ENCODE data around the gene CCDC33. TPM values are rescaled to one million over a fixed set of nuclear protein-coding genes. Genes with fewer than 3 reads are reported as not detected.

CCDC33 gene
- total and polyA plus RNA-seq, 2 experiments from 2014 or later, result not detected

DNA sequence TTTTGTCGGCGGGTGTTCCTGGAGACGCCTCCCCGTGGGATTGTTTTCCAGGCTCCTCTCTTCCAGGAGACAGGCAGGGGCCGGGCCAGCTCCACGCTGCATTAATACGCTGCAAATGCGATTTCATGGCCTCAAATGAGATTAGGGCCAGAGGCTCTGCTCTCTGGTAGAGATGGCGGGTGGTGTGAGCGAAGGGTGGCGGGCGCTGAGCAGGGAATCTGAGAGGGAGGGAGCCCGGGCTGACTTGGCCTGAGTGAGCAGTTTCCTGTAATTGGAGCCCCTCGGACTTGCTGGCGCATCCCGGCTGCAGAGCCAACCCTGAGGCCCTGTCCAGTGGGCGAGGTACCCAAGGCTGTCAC, 7.4 kb upstream of the CCDC33 start:
- Histone ChIP-seq H3K4me1 (ENCODE audit: insufficient read depth) (peaks cover 8% of the 10 kb centered on the region), H2AFZ (no peak overlapping the region), H4K20me1 (ENCODE audit: insufficient read depth) (no peaks in the 10 kb centered on the region), H3K9ac (no peak overlapping the region), H3K9me2 (ENCODE audit: insufficient read depth) (no peaks in the 10 kb centered on the region), H3K4me3 (no peak overlapping the region), H3K27ac (no peak overlapping the region), H3K4me2 (ENCODE audit: unreplicated experiment) (no peak overlapping the region), H3K9me3 (ENCODE audit: low read depth) (no peaks in the 10 kb centered on the region), H3K27me3 (replicated peaks; ENCODE audit: insufficient read depth) (no peaks in the 10 kb centered on the region), H3K36me3 (ENCODE audit: low read depth) (no peaks in the 10 kb centered on the region), H3K79me2 (ENCODE audit: insufficient read depth) (no peaks in the 10 kb centered on the region), H3F3A (ENCODE audit: insufficient read depth) (peaks cover 6% of the 10 kb centered on the region; the same call in 1 of the 2 replicates)
- WGBS, 2 experiments (ENCODE audit: low coverage in 1 of 2, low lambda C conversion rate in 2 of 2, missing lambda C conversion rate in 2 of 2), result 38 to 42% methylated on average over 17 of the region's 17 CpGs
- in situ Hi-C loops (cut with MboI), result no loop called here
- TF ChIP-seq EZH2 (IDR thresholded peaks at IDR 0.05; ENCODE audit: insufficient read depth, poor library complexity, severe bottlenecking) (no peak), EZH2phosphoT487 (IDR thresholded peaks at IDR 0.05; ENCODE audit: insufficient read depth, low read depth) (no peak)
- no peak for DNase-seq

DNA sequence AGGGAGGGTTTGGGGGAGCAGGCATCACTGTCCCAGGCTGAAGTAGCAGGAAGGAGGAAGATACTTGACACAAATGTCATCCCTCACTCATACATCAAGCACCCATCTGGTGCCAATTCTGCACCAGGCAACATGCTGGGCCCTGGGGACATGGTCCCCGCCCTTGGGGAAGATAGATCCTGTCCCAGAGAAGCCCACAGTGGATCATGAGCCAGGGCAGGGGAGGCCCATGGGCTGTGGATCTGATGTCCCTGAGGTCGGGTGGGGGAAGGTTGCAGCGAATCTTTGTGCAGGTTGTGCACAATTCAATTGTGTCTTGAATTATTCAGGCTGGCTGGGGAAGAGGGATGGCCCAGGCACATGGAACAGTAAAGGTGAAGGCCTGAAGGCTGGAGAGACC, 6.4 kb upstream of the CCDC33 start:
- no peak overlapping the region for H3K9ac ChIP-seq
- TF ChIP-seq EZH2phosphoT487 (IDR thresholded peaks at IDR 0.05; ENCODE audit: insufficient read depth, low read depth) (no peak), EZH2 (IDR thresholded peaks at IDR 0.05; ENCODE audit: insufficient read depth, poor library complexity, severe bottlenecking) (no peak)

DNA sequence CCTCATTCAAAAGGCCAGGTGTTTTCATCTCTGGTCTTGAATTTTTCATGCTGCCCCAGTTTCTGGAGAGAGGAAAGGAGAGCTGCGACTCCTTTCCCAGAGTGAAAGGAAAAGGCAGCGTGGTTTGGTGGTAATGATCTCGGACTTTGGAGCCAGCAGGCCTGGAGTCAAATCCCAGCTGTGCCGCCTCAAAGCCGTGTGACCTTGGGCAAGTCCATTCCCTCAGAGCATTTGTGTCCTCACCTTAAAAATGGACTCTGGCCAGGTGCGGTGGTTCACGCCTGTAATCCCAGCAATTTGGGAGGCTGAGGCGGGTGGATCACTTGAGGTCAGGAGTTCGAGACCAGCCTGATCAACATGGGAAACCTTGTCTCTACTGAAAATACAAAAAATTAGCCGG, 4.7 kb upstream of the CCDC33 start:
- H3F3A ChIP-seq (ENCODE audit: insufficient read depth), result peaks cover 7% of the 10 kb centered on the region; the same call in 1 of the 2 replicates
- H3K9me2 ChIP-seq (ENCODE audit: insufficient read depth), result no peaks in the 10 kb centered on the region
- no peak overlapping the region for H3K4me2 ChIP-seq (ENCODE audit: unreplicated experiment)
- no peak overlapping the region for H3K9ac ChIP-seq
- DNase-seq, result no peak
- no peak overlapping the region for H3K4me3 ChIP-seq
- H3K36me3 ChIP-seq (ENCODE audit: low read depth), result no peaks in the 10 kb centered on the region
- WGBS, 2 experiments (ENCODE audit: low coverage in 1 of 2, low lambda C conversion rate in 2 of 2, missing lambda C conversion rate in 2 of 2), result 86 to 90% methylated on average over 10 of the region's 10 CpGs
- no peaks in the 10 kb centered on the region for H3K27me3 ChIP-seq (replicated peaks; ENCODE audit: insufficient read depth)
- no peak overlapping the region for H2AFZ ChIP-seq
- H3K9me3 ChIP-seq (ENCODE audit: low read depth), result no peaks in the 10 kb centered on the region
- no peaks in the 10 kb centered on the region for H3K79me2 ChIP-seq (ENCODE audit: insufficient read depth)
- H4K20me1 ChIP-seq (ENCODE audit: insufficient read depth), result no peaks in the 10 kb centered on the region
- peaks cover 10% of the 10 kb centered on the region for H3K4me1 ChIP-seq (ENCODE audit: insufficient read depth)
- TF ChIP-seq EZH2phosphoT487 (IDR thresholded peaks at IDR 0.05; ENCODE audit: insufficient read depth, low read depth), result no peak
- TF ChIP-seq EZH2 (IDR thresholded peaks at IDR 0.05; ENCODE audit: insufficient read depth, poor library complexity, severe bottlenecking), result no peak
- in situ Hi-C loops (cut with MboI), result no loop called here
- H3K27ac ChIP-seq, result no peak overlapping the region

More for the DNA sequence above, 6.4 kb upstream of the CCDC33 start:
- Histone ChIP-seq H3K27me3 (replicated peaks; ENCODE audit: insufficient read depth) (no peaks in the 10 kb centered on the region), H3K27ac (no peak overlapping the region), H3K9me3 (ENCODE audit: low read depth) (no peaks in the 10 kb centered on the region), H3F3A (ENCODE audit: insufficient read depth) (peaks cover 7% of the 10 kb centered on the region; the same call in 1 of the 2 replicates), H3K79me2 (ENCODE audit: insufficient read depth) (no peaks in the 10 kb centered on the region), H3K9me2 (ENCODE audit: insufficient read depth) (no peaks in the 10 kb centered on the region), H3K4me2 (ENCODE audit: unreplicated experiment) (no peak overlapping the region), H3K4me1 (ENCODE audit: insufficient read depth) (peaks cover 14% of the 10 kb centered on the region), H2AFZ (no peak overlapping the region), H3K36me3 (ENCODE audit: low read depth) (no peaks in the 10 kb centered on the region), H4K20me1 (ENCODE audit: insufficient read depth) (no peaks in the 10 kb centered on the region), H3K4me3 (no peak overlapping the region)
- WGBS, 2 experiments (ENCODE audit: low coverage in 1 of 2, low lambda C conversion rate in 2 of 2, missing lambda C conversion rate in 2 of 2), result 52 to 60% methylated on average over 3 of the region's 3 CpGs
- in situ Hi-C loops (cut with MboI), result no loop called here
- DNase-seq, result no peak

DNA sequence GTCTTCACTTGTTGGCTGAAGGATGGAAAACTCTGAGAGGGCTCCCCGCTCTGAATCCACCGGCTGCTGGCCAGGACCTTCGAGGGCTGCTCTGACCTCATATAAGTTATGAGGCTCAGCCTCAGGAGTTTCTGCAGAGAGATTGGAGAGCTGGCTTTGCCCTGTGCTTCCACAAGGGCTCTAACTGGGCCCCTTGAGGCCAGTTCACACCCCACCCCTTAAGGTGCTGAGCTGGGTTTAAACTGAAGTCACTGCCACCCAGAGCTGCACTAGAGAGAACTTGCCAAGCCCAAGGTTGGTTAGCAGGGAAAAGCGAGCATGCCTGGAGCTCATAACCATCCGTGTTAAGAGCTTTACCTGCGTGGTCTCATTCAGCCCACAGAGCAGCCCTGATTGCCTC, 2.8 kb upstream of the CCDC33 start:
- no peaks in the 10 kb centered on the region for H3K9me2 ChIP-seq (ENCODE audit: insufficient read depth)
- no peak overlapping the region for H3K9ac ChIP-seq
- no peak for DNase-seq
- H2AFZ ChIP-seq, result no peak overlapping the region
- H3K4me2 ChIP-seq (ENCODE audit: unreplicated experiment), result peak overlapping the region; percentile 2
- no peak overlapping the region for H3K4me3 ChIP-seq
- H3K36me3 ChIP-seq (ENCODE audit: low read depth), result no peaks in the 10 kb centered on the region
- peaks cover 10% of the 10 kb centered on the region for H3K4me1 ChIP-seq (ENCODE audit: insufficient read depth)
- WGBS, 2 experiments (ENCODE audit: low coverage in 1 of 2, low lambda C conversion rate in 2 of 2, missing lambda C conversion rate in 2 of 2), result 63 to 70% methylated on average over 5 to 6 of the region's 6 CpGs
- H4K20me1 ChIP-seq (ENCODE audit: insufficient read depth), result no peaks in the 10 kb centered on the region
- no peaks in the 10 kb centered on the region for H3K27me3 ChIP-seq (replicated peaks; ENCODE audit: insufficient read depth)
- H3F3A ChIP-seq (ENCODE audit: insufficient read depth), result peaks cover 7% of the 10 kb centered on the region; the same call in 1 of the 2 replicates
- H3K9me3 ChIP-seq (ENCODE audit: low read depth), result no peaks in the 10 kb centered on the region
- no peak overlapping the region for H3K27ac ChIP-seq
- in situ Hi-C loops (cut with MboI), result no loop called here
- TF ChIP-seq EZH2 (IDR thresholded peaks at IDR 0.05; ENCODE audit: insufficient read depth, poor library complexity, severe bottlenecking), result no peak
- no peaks in the 10 kb centered on the region for H3K79me2 ChIP-seq (ENCODE audit: insufficient read depth)
